HepG2 (cell line): ENCODE data around the gene YBX2. TPM values are rescaled to one million over a fixed set of nuclear protein-coding genes. Genes with fewer than 3 reads are reported as not detected.

Experiments
- GRHL1 ChIP-seq: sonication (generic); formaldehyde crosslinking; conservative IDR thresholded peaks from 2 replicates; pipeline ENCODE4 v1.8.0; 2022; ENCODE audit warnings: missing genetic modification reagents
- HOXA3 ChIP-seq: sonication (generic); formaldehyde crosslinking; IDR thresholded peaks from 2 replicates; pipeline ENCODE4 v1.5.0; 2020; ENCODE audit warnings: missing genetic modification reagents
- KDM4B ChIP-seq: sonication (generic); formaldehyde crosslinking; IDR thresholded peaks from 2 replicates; pipeline ENCODE4 v1.4.0; 2020; ENCODE audit warnings: missing genetic modification reagents
- PRMT3 ChIP-seq: sonication (generic); formaldehyde crosslinking; IDR thresholded peaks from 2 replicates; pipeline ENCODE4 v1.8.1; 2022; ENCODE audit warnings: low read depth, mild to moderate bottlenecking, moderate library complexity, missing genetic modification reagents, borderline replicate concordance
- RFX1 ChIP-seq: fragments of 450-650 bp; IDR thresholded peaks from 2 replicates; pipeline ENCODE4 v1.6.1; 2017
- TERF1 ChIP-seq: sonication (generic); formaldehyde crosslinking; IDR thresholded peaks from 2 replicates; pipeline ENCODE4 v1.8.0; 2022; ENCODE audit warnings: mild to moderate bottlenecking, missing genetic modification reagents, moderate library complexity
- TP53 ChIP-seq: sonication (generic); formaldehyde crosslinking; conservative IDR thresholded peaks from 2 replicates; pipeline ENCODE4 v1.4.0; 2020; ENCODE audit warnings: missing genetic modification reagents
- USF2 ChIP-seq, 2 experiments: sonication (generic) in 1 of 2; formaldehyde crosslinking in 1 of 2; IDR thresholded peaks; 2 replicates each; pipeline versions ENCODE4 v1.5.1 to v1.6.1; 2011 to 2020; ENCODE audit warnings: borderline replicate concordance in 1 of 2, low read depth in 1 of 2, low read length in 1 of 2, mild to moderate bottlenecking in 1 of 2, missing genetic modification reagents in 1 of 2, moderate library complexity in 1 of 2
- ZBTB37 ChIP-seq: sonication (generic); formaldehyde crosslinking; IDR thresholded peaks from 2 replicates; pipeline ENCODE4 v1.4.0; 2020; ENCODE audit warnings: mild to moderate bottlenecking, missing genetic modification reagents
- ZFP36 ChIP-seq: fragments of 150-350 bp; IDR thresholded peaks from 2 replicates; pipeline ENCODE4 v1.6.1; 2018; ENCODE audit warnings: borderline replicate concordance, low read length, low read depth; ENCODE audit not compliant: partially characterized antibody
- ZNF205 ChIP-seq: IDR thresholded peaks from 2 replicates; pipeline ENCODE4 v1.6.1; 2018; ENCODE audit warnings: missing biosample characterization, missing genetic modification reagents
- ZNF589 ChIP-seq: sonication (generic); formaldehyde crosslinking; conservative IDR thresholded peaks from 2 replicates; pipeline ENCODE4 v1.8.0; 2022; ENCODE audit warnings: mild to moderate bottlenecking, moderate library complexity, missing genetic modification reagents
- ZNF720 ChIP-seq: sonication (generic); formaldehyde crosslinking; IDR thresholded peaks from 2 replicates; pipeline ENCODE4 v1.4.0; 2020; ENCODE audit warnings: missing genetic modification reagents
- ZNF850 ChIP-seq: sonication (generic); formaldehyde crosslinking; conservative IDR thresholded peaks from 2 replicates; pipeline ENCODE4 v1.9.0; 2021; ENCODE audit warnings: mild to moderate bottlenecking, missing genetic modification reagents
- polyA plus RNA-seq, 8 experiments: library from polyadenylated mRNA; depleted of rRNA in 3 of 8; stranded (reverse) in 7 of 8; unstranded in 1 of 8; fragments of >200 nt; fragmentation: Illumina TruSeq in 4 of 8; extraction: Trizol in 4 of 8; gene quantifications; 2 replicates each; pipeline versions ENCODE4 v1.2.1 to v1.2.3, GENCODE V29; 2011 to 2016; ENCODE audit warnings: low read depth in 4 of 8, missing spikeins in 1 of 8, mixed read lengths in 1 of 8; ENCODE audit not compliant: insufficient read depth in 1 of 8
- total RNA-seq, 5 experiments: library from RNA; depleted of rRNA; stranded (reverse); fragments of >200 nt; fragmentation: Illumina TruSeq; extraction: Trizol; gene quantifications; 2 replicates each; pipeline ENCODE4 v1.2.3, GENCODE V29; 2016; ENCODE audit warnings: low read depth in 1 of 5
- TF ChIP-seq, protein P1 (sequence below): sonication (generic); formaldehyde crosslinking; IDR thresholded peaks from 2 replicates; pipeline ENCODE4 v1.4.0; 2020; ENCODE audit warnings: missing genetic modification reagents

Gene YBX2
- total and polyA plus RNA-seq, 2 of the 13 experiments (the other 11 are each of a cell fraction or from before 2014, with no cell fraction given) = 0.12 to 0.22 TPM

DNA sequence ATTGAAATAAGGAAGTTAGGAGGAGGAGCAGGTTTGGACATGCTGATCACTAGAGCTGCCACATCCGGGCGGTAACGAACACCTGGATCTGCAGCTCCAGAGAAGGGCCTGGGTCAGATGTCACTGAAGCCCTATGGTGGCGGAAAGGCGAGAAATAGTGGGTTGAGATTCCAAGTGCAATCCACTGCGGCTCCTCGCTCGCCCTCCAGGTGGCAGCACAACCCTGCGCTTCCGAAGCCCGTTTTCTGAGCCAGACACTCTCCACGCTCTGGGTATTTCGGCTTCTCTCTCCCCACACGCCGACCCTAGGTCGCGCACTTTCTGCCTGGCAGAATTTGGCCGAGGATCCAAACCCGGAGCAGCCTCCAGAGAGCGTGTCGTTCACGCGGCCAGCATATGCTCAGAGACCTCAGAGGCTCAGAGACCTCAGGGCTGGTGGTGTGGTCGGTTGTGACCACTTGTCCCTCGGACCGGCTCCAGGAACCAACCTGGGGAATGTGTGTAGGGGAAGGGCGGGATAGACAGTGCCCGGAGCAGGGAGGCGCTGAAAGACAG lies 13.8 kb downstream of the YBX2 start (continued):
- TF ChIP-seq USF2 (IDR thresholded peaks at IDR 0.05; ENCODE audit: low read depth, low read length) (no peak), USF2 (CRISPR knock-in tag; IDR thresholded peaks at IDR 0.05; ENCODE audit: borderline replicate concordance) (no peak), TERF1 (CRISPR knock-in tag) (no peak), ZFP36 (no peak), PRMT3 (CRISPR knock-in tag) (no peak), ZBTB37 (CRISPR knock-in tag) (no peak), GRHL1 (CRISPR knock-in tag) (no peak), ZNF205 (CRISPR knock-in tag) (peak; percentile 48; the same call in 1 of the 2 replicates), ZNF850 (CRISPR knock-in tag) (no peak), ZNF589 (CRISPR knock-in tag) (no peak), TP53 (CRISPR knock-in tag) (no peak), HOXA3 (peak; percentile 79; the same call in 1 of the 2 replicates), KDM4B (CRISPR knock-in tag) (0 out of 2 replicates have a peak, but pooled peaks have one; percentile 52), ZNF720 (CRISPR knock-in tag) (no peak), RFX1 (no peak)
- TF ChIP-seq, protein P1, sequence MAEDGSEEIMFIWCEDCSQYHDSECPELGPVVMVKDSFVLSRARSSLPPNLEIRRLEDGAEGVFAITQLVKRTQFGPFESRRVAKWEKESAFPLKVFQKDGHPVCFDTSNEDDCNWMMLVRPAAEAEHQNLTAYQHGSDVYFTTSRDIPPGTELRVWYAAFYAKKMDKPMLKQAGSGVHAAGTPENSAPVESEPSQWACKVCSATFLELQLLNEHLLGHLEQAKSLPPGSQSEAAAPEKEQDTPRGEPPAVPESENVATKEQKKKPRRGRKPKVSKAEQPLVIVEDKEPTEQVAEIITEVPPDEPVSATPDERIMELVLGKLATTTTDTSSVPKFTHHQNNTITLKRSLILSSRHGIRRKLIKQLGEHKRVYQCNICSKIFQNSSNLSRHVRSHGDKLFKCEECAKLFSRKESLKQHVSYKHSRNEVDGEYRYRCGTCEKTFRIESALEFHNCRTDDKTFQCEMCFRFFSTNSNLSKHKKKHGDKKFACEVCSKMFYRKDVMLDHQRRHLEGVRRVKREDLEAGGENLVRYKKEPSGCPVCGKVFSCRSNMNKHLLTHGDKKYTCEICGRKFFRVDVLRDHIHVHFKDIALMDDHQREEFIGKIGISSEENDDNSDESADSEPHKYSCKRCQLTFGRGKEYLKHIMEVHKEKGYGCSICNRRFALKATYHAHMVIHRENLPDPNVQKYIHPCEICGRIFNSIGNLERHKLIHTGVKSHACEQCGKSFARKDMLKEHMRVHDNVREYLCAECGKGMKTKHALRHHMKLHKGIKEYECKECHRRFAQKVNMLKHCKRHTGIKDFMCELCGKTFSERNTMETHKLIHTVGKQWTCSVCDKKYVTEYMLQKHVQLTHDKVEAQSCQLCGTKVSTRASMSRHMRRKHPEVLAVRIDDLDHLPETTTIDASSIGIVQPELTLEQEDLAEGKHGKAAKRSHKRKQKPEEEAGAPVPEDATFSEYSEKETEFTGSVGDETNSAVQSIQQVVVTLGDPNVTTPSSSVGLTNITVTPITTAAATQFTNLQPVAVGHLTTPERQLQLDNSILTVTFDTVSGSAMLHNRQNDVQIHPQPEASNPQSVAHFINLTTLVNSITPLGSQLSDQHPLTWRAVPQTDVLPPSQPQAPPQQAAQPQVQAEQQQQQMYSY = peak; percentile 90
